A549 (cell line): ENCODE results near the gene CYP8B1. TPM values are rescaled to one million over a fixed set of nuclear protein-coding genes. Genes with fewer than 3 reads are reported as not detected.

Experiments
- ATAC-seq, 2 experiments: fragments of 200-7000 bp in 1 of 2; fragments of >200 bp in 1 of 2; cut with Nextera tagmentation in 1 of 2; cut with Tn5 transposase in 1 of 2; 3 replicates each; pipeline versions ENCODE4 v1.8.0 to v1.9.1; 2018 to 2020; ENCODE audit warnings: mild to moderate bottlenecking in 1 of 2, moderate library complexity in 1 of 2
- CTCF ChIA-PET: fragments of 300-600 bp; sonication (Branson Sonifier 250); formaldehyde crosslinking; extraction: SDS; loops from one replicate; lab custom pipeline; 2021; ENCODE audit warnings: antibody characterized with exemption, inconsistent platforms; lab: Yijun Ruan, JAX
- POLR2A ChIA-PET: fragments of 350-600 bp; formaldehyde crosslinking; extraction: SDS; loops from one replicate; lab custom pipeline; 2021; ENCODE audit warnings: antibody characterized with exemption, inconsistent platforms; lab: Yijun Ruan, JAX
- DNase-seq, 2 experiments: peaks; one replicate each; pipeline versions ENCODE4 v3.0.0 to v3.0.0-alpha.2; 2011 to 2016; ENCODE audit warnings: low read depth in 1 of 2, low spot score in 1 of 2
- FAIRE-seq: peaks from 2 replicates; lab custom pipeline; 2011; peaks lifted over from hg19 to GRCh38; lab: Jason Lieb, UNC
- H3K27ac ChIP-seq, 2 experiments: fragments of >200 bp; sonication (Bioruptor Twin); formaldehyde crosslinking; 3 replicates each; pipeline ENCODE4 v1.5.1; 2016 to 2017
- H3K4me1 ChIP-seq: fragments of >200 bp; sonication (Bioruptor Twin); formaldehyde crosslinking; 3 replicates; pipeline ENCODE4 v1.6.1; 2016
- H3K4me2 ChIP-seq: fragments of >200 bp; sonication (Bioruptor Twin); formaldehyde crosslinking; 3 replicates; pipeline ENCODE4 v1.6.1; 2016
- H3K4me3 ChIP-seq: fragments of >200 bp; sonication (Bioruptor Twin); formaldehyde crosslinking; 3 replicates; pipeline ENCODE4 v1.5.1; 2016
- H3K9me3 ChIP-seq: fragments of >200 bp; sonication (Bioruptor Twin); formaldehyde crosslinking; 3 replicates; pipeline ENCODE4 v1.6.1; 2016
- BCL3 ChIP-seq: fragments of >200 bp; sonication (Bioruptor Twin); formaldehyde crosslinking; IDR thresholded peaks from 3 replicates; pipeline ENCODE4 v1.6.1; 2016
- CHD4 ChIP-seq: fragments of 200-600 bp; sonication (generic); IDR thresholded peaks from 2 replicates; pipeline ENCODE4 v1.6.1; 2016; ENCODE audit warnings: antibody characterized with exemption, mild to moderate bottlenecking, borderline replicate concordance
- CTCF ChIP-seq: fragments of >200 bp; sonication (Bioruptor Twin); formaldehyde crosslinking; IDR thresholded peaks from 3 replicates; pipeline ENCODE4 v1.5.1; 2016
- E2F6 ChIP-seq: IDR thresholded peaks from 2 replicates; pipeline ENCODE4 v1.6.1; 2012; ENCODE audit warnings: low read depth, borderline replicate concordance
- EP300 ChIP-seq, 2 experiments: fragments of >200 bp; sonication (Bioruptor Twin); formaldehyde crosslinking; IDR thresholded peaks; 2 replicates in 1 of 2; 3 replicates in 1 of 2; pipeline ENCODE4 v1.6.1; 2016 to 2017
- FOSB ChIP-seq: fragments of 250-450 bp; sonication (Bioruptor Pico); IDR thresholded peaks from 2 replicates; pipeline ENCODE4 v1.5.0; 2020; ENCODE audit warnings: mild to moderate bottlenecking, moderate library complexity
- FOSL2 ChIP-seq, 2 experiments: fragments of 450-650 bp in 1 of 2; fragments of >200 bp in 1 of 2; sonication (Bioruptor Twin) in 1 of 2; formaldehyde crosslinking; IDR thresholded peaks; 2 replicates each; pipeline versions ENCODE4 v1.5.0 to v1.6.1; 2016 to 2020; ENCODE audit warnings: mild to moderate bottlenecking in 1 of 2, moderate library complexity in 1 of 2
- HDAC2 ChIP-seq: fragments of 200-600 bp; sonication (generic); IDR thresholded peaks from 2 replicates; pipeline ENCODE4 v1.6.1; 2016
- JUN ChIP-seq, 2 experiments: fragments of >200 bp; sonication (Bioruptor Twin); formaldehyde crosslinking; IDR thresholded peaks; 2 replicates in 1 of 2; 3 replicates in 1 of 2; pipeline ENCODE4 v1.6.1; 2016 to 2017
- KDM1A ChIP-seq: fragments of 200-600 bp; sonication (generic); IDR thresholded peaks from 2 replicates; pipeline ENCODE4 v1.6.1; 2016; ENCODE audit warnings: low read depth, mild to moderate bottlenecking
- MAFK ChIP-seq: fragments of 450-650 bp; IDR thresholded peaks from 2 replicates; pipeline ENCODE4 v1.6.1; 2014; ENCODE audit not compliant: partially characterized antibody
- NPAS2 ChIP-seq: fragments of 250-450 bp; sonication (Bioruptor Pico); IDR thresholded peaks from 2 replicates; pipeline ENCODE4 v1.8.0; 2022; ENCODE audit warnings: mild to moderate bottlenecking, moderate library complexity, borderline replicate concordance
- NR3C1 ChIP-seq: fragments of >200 bp; sonication (Bioruptor Twin); formaldehyde crosslinking; IDR thresholded peaks from 3 replicates; pipeline ENCODE4 v1.6.1; 2017
- PHF8 ChIP-seq: fragments of 200-600 bp; sonication (generic); IDR thresholded peaks from 2 replicates; pipeline ENCODE4 v1.6.1; 2016; ENCODE audit warnings: low read depth, mild to moderate bottlenecking, antibody characterized with exemption, moderate library complexity, borderline replicate concordance
- RAD21 ChIP-seq, 2 experiments: fragments of >200 bp in 1 of 2; sonication (Bioruptor Twin) in 1 of 2; formaldehyde crosslinking in 1 of 2; IDR thresholded peaks in 1 of 2; conservative IDR thresholded peaks in 1 of 2; 2 replicates in 1 of 2; 3 replicates in 1 of 2; pipeline ENCODE4 v1.6.1; 2012 to 2018; ENCODE audit warnings: inconsistent platforms in 1 of 2
- SMC3 ChIP-seq: fragments of >200 bp; sonication (Bioruptor Twin); formaldehyde crosslinking; IDR thresholded peaks from 3 replicates; pipeline ENCODE4 v1.6.1; 2018; ENCODE audit warnings: inconsistent platforms
- WGBS: methylation state at CpG from one replicate; pipeline ENCODE4 v1.1.6; 2017; ENCODE audit errors: missing lambda C conversion rate; 5-methylcytosine and 5-hydroxymethylcytosine counted together
- polyA plus RNA-seq, 4 experiments: library from polyadenylated mRNA; depleted of rRNA in 3 of 4; stranded (reverse); fragments of >200 nt; fragmentation: RNase III in 1 of 4; extraction: RNeasy Plus Mini Kit Qiagen cat#74134 plus additional on column Dnase treatment in 1 of 4; gene quantifications; 2 replicates in 3 of 4; 3 replicates in 1 of 4; pipeline ENCODE4 v1.2.3, GENCODE V29; 2011 to 2017
- TF ChIP-seq, protein P1 (sequence below): IDR thresholded peaks from 2 replicates; pipeline ENCODE4 v1.6.1; 2012

The CYP8B1 gene
- polyA plus RNA-seq, 2 of the 4 experiments (the other 2 are of a cell fraction), result not detected

DNA sequence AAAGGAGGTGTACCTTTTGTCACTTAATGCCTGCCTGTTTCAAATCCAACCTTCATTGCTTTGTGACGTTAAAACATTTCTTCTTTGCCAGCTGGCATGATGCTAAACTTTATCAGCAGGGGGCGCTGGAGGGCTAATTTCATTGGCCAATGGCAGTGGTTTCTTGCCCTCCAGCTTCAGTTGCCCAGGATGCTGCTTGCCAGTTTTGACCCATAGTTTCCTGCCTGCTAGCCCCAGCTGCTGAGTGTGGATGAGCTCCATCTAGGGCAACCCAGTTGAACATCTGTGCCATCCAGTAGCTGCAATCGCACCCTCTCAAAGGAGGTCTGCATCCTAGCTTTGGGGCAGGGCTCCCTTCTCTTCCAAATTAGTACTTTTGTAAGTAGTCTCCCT is 44.4 kb downstream of the CYP8B1 start (continued):
- peak; percentile 42 for TF ChIP-seq CTCF
- TF ChIP-seq FOSL2 (IDR thresholded peaks at IDR 0.05), result no peak
- TF ChIP-seq FOSL2 (CRISPR knock-in tag; IDR thresholded peaks at IDR 0.05), result no peak

DNA sequence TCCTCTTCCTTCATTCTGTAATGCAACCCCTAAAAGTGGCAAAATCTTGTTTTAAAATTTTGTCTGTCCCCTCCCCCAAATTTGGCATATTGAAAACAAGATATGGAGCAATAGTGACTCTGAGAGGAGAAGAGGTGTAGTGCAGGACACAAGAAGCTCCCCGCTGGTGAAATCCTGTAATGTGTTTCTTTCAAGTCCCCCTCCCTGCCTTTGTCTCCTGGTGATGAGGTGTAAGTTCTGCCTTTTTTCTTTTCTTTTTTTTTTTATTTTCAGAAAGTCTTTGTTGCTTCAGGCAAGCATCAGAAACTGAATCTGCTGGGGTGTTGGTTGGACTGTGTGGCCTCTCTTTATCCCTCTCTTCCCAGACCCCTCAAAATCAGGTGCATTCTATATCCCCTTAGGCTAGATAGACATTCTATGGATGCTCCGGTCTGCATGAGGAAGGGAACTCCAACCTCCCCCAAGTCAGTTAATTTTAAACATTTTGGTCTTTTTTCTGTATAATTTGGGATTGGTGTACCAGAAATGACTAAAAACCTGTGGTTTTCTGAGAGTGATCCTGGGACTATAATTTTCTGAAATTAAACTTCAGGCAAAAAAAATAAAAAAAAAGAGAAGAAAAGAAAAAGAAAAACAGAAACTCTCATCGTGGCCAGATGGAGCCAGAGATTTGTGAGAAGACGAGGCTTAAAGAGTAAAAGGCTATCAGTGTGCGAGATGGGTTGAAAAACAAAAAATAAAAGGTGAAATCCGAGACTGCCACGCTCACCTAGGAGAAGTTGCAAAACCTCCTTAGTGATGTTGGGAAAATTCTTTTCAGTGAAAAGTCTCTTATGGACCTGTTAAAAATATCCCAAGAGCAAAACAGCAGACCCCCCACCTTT is 45.0 kb downstream of the CYP8B1 start:
- WGBS, result 37% methylated on average over 7 of the region's 7 CpGs
- ChIA-PET POLR2A (interaction anchor here (0.6 kb wide), 1 partner anchor 1063 kb away, joined by 3 read pairs; no protein-coding TSS in a partner anchor), CTCF (interaction anchor here (0.5 to 2.8 kb wide), 12 partner anchors 9 to 1240 kb away, joined by 3 to 9 read pairs (median 3); no protein-coding TSS in a partner anchor)
- Histone ChIP-seq H3K9me3 (no peaks in the 10 kb centered on the region), H3K4me2 (no peak overlapping the region), H3K4me3 (no peak overlapping the region), H3K4me1 (0 out of 3 replicates have a peak, but pooled peaks cover 3% of the 10 kb centered on the region), H3K27ac (no peak overlapping the region)
- ATAC-seq (peak; percentile 58 to 59; a peak in 5 of 6 replicates), FAIRE-seq (no peak), DNase-seq (peak; percentile 11 to 37)
- TF ChIP-seq FOSB (CRISPR knock-in tag) (no peak), RAD21 (conservative IDR thresholded peaks at IDR 0.05 in 1 of 2, IDR thresholded peaks at IDR 0.05 in 1 of 2) (peak in 1 of 2 experiments; percentile 35; a peak in 2 of 5 replicates), PHF8 (no peak)
- TF ChIP-seq, protein P1, sequence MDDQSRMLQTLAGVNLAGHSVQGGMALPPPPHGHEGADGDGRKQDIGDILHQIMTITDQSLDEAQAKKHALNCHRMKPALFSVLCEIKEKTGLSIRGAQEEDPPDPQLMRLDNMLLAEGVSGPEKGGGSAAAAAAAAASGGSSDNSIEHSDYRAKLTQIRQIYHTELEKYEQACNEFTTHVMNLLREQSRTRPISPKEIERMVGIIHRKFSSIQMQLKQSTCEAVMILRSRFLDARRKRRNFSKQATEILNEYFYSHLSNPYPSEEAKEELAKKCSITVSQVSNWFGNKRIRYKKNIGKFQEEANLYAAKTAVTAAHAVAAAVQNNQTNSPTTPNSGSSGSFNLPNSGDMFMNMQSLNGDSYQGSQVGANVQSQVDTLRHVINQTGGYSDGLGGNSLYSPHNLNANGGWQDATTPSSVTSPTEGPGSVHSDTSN, result no peak

DNA sequence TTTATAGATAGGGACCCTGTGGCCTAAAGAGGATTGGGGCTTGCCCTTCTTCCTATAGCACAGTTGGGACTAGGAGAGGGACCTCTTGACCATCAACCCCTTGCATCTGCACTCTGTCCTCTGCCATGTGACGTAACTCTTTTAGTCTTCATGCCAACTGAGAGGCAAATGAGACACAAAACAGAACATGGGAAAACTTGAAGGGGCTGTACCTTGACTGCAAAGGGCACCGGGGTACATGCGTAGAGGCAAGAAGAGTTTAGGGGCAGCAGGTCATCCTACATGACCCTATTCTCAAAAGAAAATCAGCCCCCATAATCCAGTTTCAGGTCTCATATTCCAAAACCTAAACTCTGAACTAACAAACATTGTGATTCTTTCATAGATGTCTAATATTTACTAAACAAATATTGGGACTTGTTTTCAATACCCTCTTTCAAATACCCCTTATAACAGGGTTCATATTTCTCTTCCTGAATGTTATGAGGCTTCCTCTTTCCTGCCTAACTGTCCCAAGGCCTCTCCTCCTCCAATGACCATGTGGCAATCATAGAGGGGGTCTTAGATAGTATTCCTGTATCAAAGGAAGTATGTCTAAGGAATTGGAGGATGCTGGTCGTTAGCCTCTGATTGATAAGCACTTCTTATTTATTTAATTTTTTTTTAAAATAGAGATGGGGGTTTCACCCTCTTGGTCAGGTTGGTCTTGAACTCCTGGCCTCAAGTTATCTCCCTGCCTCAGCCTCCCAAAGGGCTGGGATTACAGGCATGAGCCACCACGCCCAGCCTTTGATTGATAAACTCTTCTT is 45.8 kb downstream of the CYP8B1 start:
- ChIA-PET POLR2A (no interaction called here), CTCF (interaction anchor here (0.6 to 1.8 kb wide), 8 partner anchors 10 to 1239 kb away, joined by 3 to 8 read pairs (median 3); no protein-coding TSS in a partner anchor)
- no peak for DNase-seq
- no peak overlapping the region for H3K4me2 ChIP-seq
- 0 out of 3 replicates have a peak, but pooled peaks cover 3% of the 10 kb centered on the region for H3K4me1 ChIP-seq
- H3K27ac ChIP-seq, result no peak overlapping the region
- H3K9me3 ChIP-seq, result no peaks in the 10 kb centered on the region
- ATAC-seq, result no peak
- no peak for FAIRE-seq
- 51% methylated on average over 5 of the region's 5 CpGs for WGBS
- H3K4me3 ChIP-seq, result no peak overlapping the region
- no peak for TF ChIP-seq JUN (IDR thresholded peaks at IDR 0.05)
- TF ChIP-seq E2F6, result no peak
- no peak for TF ChIP-seq MAFK
- TF ChIP-seq CHD4, result no peak

DNA sequence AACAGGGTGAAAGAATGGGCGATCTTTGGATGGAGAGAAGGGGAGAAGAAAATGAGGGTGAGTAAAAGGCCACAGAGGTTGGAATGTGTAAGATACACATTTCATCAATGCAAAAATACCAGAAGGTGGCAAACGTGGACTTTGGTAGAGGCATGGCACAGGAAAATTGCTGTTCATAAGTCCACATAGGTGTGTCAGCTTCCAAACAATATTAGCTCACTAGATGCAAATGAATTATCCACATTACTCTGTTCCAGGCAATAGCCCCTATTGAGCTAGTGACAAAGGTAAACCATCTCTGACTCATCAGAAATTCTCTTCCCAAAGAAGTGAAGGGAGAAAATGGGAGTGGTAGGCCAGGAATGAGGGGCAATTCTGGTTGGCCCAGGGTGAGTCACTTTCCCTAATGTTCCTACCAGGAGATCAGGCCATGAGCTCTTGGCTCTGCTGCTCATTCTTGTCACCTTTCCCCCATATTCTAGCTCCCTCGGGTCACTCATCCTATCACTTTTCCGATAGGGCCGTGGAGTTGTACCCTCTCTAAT is 46.5 kb downstream of the CYP8B1 start:
- H3K27ac ChIP-seq, result no peak overlapping the region
- WGBS, result 56% methylated on average over 5 of the region's 5 CpGs
- ATAC-seq (peak in 1 of 2 experiments; percentile 47; a peak in 3 of 6 replicates), FAIRE-seq (no peak), DNase-seq (peak in 1 of 2 experiments; percentile 29)
- CTCF ChIA-PET, result interaction anchor here (0.8 to 1.0 kb wide), 2 partner anchors 10 to 11 kb away, joined by 3 read pairs; no protein-coding TSS in a partner anchor
- H3K4me3 ChIP-seq, result no peak overlapping the region
- POLR2A ChIA-PET, result no interaction called here
- 0 out of 3 replicates have a peak, but pooled peaks cover 3% of the 10 kb centered on the region for H3K4me1 ChIP-seq
- no peaks in the 10 kb centered on the region for H3K9me3 ChIP-seq
- no peak overlapping the region for H3K4me2 ChIP-seq
- TF ChIP-seq SMC3, result no peak
- no peak for TF ChIP-seq HDAC2
- TF ChIP-seq KDM1A, result no peak
- TF ChIP-seq NPAS2, result no peak
- TF ChIP-seq EP300 (IDR thresholded peaks at IDR 0.05), result no peak
- no peak for TF ChIP-seq BCL3
- no peak for TF ChIP-seq E2F6
- no peak for TF ChIP-seq PHF8
- TF ChIP-seq NR3C1, result no peak
